Left lung (tissue), 10 donors: ENCODE data around the gene TMEM114. TPM values are rescaled to one million over a fixed set of nuclear protein-coding genes. Genes with fewer than 3 reads are reported as not detected.

Experiments
- ATAC-seq: fragments of 200-7000 bp; cut with Tn5 transposase; one replicate; pipeline ENCODE4 v1.9.1; 2020; ENCODE audit warnings: moderate library complexity
- DNase-seq, 4 donors: peaks; one replicate each; pipeline ENCODE4 v3.0.0-alpha.2; 2013 to 2020
- H3K27ac ChIP-seq, 2 donors: fragments of 200-600 bp; sonication (generic) in 1 of 2; one replicate each; pipeline versions ENCODE4 v1.5.0 to v1.8.0; 2020 to 2021
- H3K27me3 ChIP-seq, 2 donors: fragments of 200-600 bp; sonication (generic) in 1 of 2; one replicate each; pipeline versions ENCODE4 v1.5.0 to v1.8.0; 2020 to 2021
- H3K36me3 ChIP-seq, 2 donors: fragments of 200-600 bp; sonication (generic) in 1 of 2; one replicate each; pipeline versions ENCODE4 v1.5.0 to v1.8.0; 2020 to 2021
- H3K4me1 ChIP-seq, 2 donors: fragments of 200-600 bp; one replicate each; pipeline ENCODE4 v1.8.0; 2021
- H3K4me3 ChIP-seq, 2 donors: fragments of 200-600 bp; sonication (generic) in 1 of 2; one replicate each; pipeline versions ENCODE4 v1.5.0 to v1.8.0; 2020 to 2021; ENCODE audit warnings: mild to moderate bottlenecking in 1 of 2
- H3K9me3 ChIP-seq, 2 donors: fragments of 200-600 bp; sonication (generic) in 1 of 2; one replicate each; pipeline versions ENCODE4 v1.5.0 to v1.8.0; 2020 to 2021
- intact Hi-C, 2 donors: fragments of 100-400 bp; cut with DNase I; formaldehyde crosslinking; loops; one replicate each; pipeline versions ENCODE4 v1.11.2 to v1.14.2; 2022
- polyA plus RNA-seq, 6 donors: library from polyadenylated mRNA; unstranded; fragments of 120-200 nt; gene quantifications; one replicate each; pipeline ENCODE4 v1.2.1, GENCODE V29; 2013; ENCODE audit not compliant: insufficient read length in 6 of 6
- total RNA-seq, 2 donors: library from RNA; stranded (reverse); fragmentation: NEBNext Ultra II Directional; extraction: Animal tissue kit (Norgen Biotek cat#: 25700); gene quantifications; one replicate each; pipeline ENCODE4 v1.2.1, GENCODE V29; 2021
- TF ChIP-seq, protein P1 (sequence below), 2 donors: fragments of 200-600 bp; sonication (generic) in 1 of 2; IDR thresholded peaks; one replicate each; pipeline versions ENCODE4 v1.5.0 to v1.8.0; 2021; ENCODE audit warnings: antibody characterized with exemption in 2 of 2
- donor health status: DM: no; HTN: yes; CAD: no.
- donor health status: DM: no; HTN: no; CAD: no.

Gene TMEM114
- total and polyA plus RNA-seq, 8 donors, result not detected

GRCh38 chr16:8576141-8577004 lies 13.9 kb downstream of the TMEM114 start:
- intact Hi-C loops, result loop anchor here in 1 of 2 donors (10.0 kb wide), 1 partner anchor 58 kb away; no protein-coding TSS in a partner anchor
- Histone ChIP-seq H3K27me3 (peaks cover 0 to 59% of the 10 kb centered on the region in 2 donors), H3K36me3 (no peaks in the 10 kb centered on the region), H3K4me1 (no peaks in the 10 kb centered on the region), H3K9me3 (no peaks in the 10 kb centered on the region), H3K4me3 (no peak overlapping the region), H3K27ac (no peak overlapping the region)
- no peak for ATAC-seq
- TF ChIP-seq, protein P1, sequence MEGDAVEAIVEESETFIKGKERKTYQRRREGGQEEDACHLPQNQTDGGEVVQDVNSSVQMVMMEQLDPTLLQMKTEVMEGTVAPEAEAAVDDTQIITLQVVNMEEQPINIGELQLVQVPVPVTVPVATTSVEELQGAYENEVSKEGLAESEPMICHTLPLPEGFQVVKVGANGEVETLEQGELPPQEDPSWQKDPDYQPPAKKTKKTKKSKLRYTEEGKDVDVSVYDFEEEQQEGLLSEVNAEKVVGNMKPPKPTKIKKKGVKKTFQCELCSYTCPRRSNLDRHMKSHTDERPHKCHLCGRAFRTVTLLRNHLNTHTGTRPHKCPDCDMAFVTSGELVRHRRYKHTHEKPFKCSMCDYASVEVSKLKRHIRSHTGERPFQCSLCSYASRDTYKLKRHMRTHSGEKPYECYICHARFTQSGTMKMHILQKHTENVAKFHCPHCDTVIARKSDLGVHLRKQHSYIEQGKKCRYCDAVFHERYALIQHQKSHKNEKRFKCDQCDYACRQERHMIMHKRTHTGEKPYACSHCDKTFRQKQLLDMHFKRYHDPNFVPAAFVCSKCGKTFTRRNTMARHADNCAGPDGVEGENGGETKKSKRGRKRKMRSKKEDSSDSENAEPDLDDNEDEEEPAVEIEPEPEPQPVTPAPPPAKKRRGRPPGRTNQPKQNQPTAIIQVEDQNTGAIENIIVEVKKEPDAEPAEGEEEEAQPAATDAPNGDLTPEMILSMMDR (IDR thresholded peaks at IDR 0.05), result no peak
- no peak for DNase-seq

DNA sequence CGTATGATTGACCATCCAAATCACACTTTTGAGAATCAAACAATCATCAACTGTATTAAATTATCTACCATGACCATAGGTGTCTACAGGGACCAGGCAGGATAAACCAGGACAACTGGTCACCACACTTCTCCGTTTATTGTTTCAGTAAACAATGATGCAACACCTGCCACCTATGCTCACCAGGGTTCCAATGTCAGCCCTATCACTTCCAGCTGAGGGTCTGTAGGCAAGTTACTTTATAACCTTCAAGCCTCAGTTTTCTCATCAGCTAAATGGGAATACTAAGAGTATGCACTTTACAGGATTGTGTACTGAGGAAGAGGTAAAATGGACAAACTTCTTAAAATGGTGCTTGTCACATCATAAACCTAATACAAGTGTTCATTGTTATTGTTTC lies 14.9 kb downstream of the TMEM114 start:
- Histone ChIP-seq H3K36me3 (no peaks in the 10 kb centered on the region), H3K4me3 (no peak overlapping the region), H3K9me3 (no peaks in the 10 kb centered on the region), H3K27ac (no peak overlapping the region), H3K4me1 (no peaks in the 10 kb centered on the region), H3K27me3 (peaks cover 0 to 69% of the 10 kb centered on the region in 2 donors)
- ATAC-seq (no peak), DNase-seq (no peak)
- intact Hi-C loops, result loop anchor here in 1 of 2 donors (10.0 kb wide), 1 partner anchor 59 kb away; no protein-coding TSS in a partner anchor
- TF ChIP-seq, protein P1 (IDR thresholded peaks at IDR 0.05), result no peak

GRCh38 chr16:8572919-8573724 lies 17.2 kb downstream of the TMEM114 start:
- H3K4me3 ChIP-seq, result no peak overlapping the region
- TF ChIP-seq, protein P1 (IDR thresholded peaks at IDR 0.05), result peak; percentile 14 to 35
- H3K9me3 ChIP-seq, result no peaks in the 10 kb centered on the region
- H3K27ac ChIP-seq, result no peak overlapping the region
- DNase-seq, result no peak
- H3K36me3 ChIP-seq, result no peaks in the 10 kb centered on the region
- H3K27me3 ChIP-seq, result peaks cover 5 to 89% of the 10 kb centered on the region in 2 donors
- intact Hi-C loops, result loop anchor here in 1 of 2 donors (10.0 kb wide), 1 partner anchor 62 kb away; no protein-coding TSS in a partner anchor
- H3K4me1 ChIP-seq, result no peaks in the 10 kb centered on the region
- peak; percentile 19 for ATAC-seq

- intact Hi-C loops, result loop anchor here in 1 of 2 donors (10.0 kb wide), 1 partner anchor 63 kb away; no protein-coding TSS in a partner anchor
- TF ChIP-seq, protein P1 (IDR thresholded peaks at IDR 0.05), result no peak
- Histone ChIP-seq H3K9me3 (no peaks in the 10 kb centered on the region), H3K27ac (no peak overlapping the region), H3K4me3 (no peak overlapping the region), H3K4me1 (no peaks in the 10 kb centered on the region), H3K36me3 (no peaks in the 10 kb centered on the region), H3K27me3 (peaks cover 5 to 81% of the 10 kb centered on the region in 2 donors)
- no peak for ATAC-seq
- DNase-seq, result no peak
Observed at GRCh38 chr16:8572063-8572918, 18.0 kb downstream of the TMEM114 start.
